H9 (cell line): ENCODE data around the gene SUFU. TPM values are rescaled to one million over a fixed set of nuclear protein-coding genes. Genes with fewer than 3 reads are reported as not detected.

Source experiments
- DNase-seq: peaks from one replicate; pipeline ENCODE4 v3.0.0-alpha.2; 2017
- H2AFZ ChIP-seq: one replicate; pipeline ENCODE4 v1.6.1; 2013; ENCODE audit warnings: mild to moderate bottlenecking, low read length, control low read depth, moderate library complexity
- H2AK5ac ChIP-seq: 2 replicates; pipeline ENCODE4 v1.6.1; 2013; ENCODE audit warnings: low read length, control low read depth, mixed read lengths; ENCODE audit not compliant: insufficient read length
- H2BK120ac ChIP-seq: one replicate; pipeline ENCODE4 v1.6.1; 2013; ENCODE audit warnings: low read depth, mild to moderate bottlenecking, low read length, control low read depth, inconsistent platforms; ENCODE audit not compliant: poor library complexity, severe bottlenecking
- H2BK12ac ChIP-seq: 2 replicates; pipeline ENCODE4 v1.6.1; 2013; ENCODE audit warnings: low read length, control low read depth, mixed read lengths, low read depth; ENCODE audit not compliant: insufficient read length
- H2BK15ac ChIP-seq: 2 replicates; pipeline ENCODE4 v1.6.1; 2013; ENCODE audit warnings: low read depth, low read length, control low read depth
- H2BK20ac ChIP-seq: one replicate; pipeline ENCODE4 v1.6.1; 2013; ENCODE audit warnings: low read depth, mild to moderate bottlenecking, low read length, control low read depth, inconsistent platforms; ENCODE audit not compliant: poor library complexity, severe bottlenecking
- H2BK5ac ChIP-seq: 2 replicates; pipeline ENCODE4 v1.6.1; 2013; ENCODE audit warnings: low read length, control low read depth, mixed read lengths; ENCODE audit not compliant: insufficient read length
- H3K14ac ChIP-seq: 2 replicates; pipeline ENCODE4 v1.6.1; 2013; ENCODE audit warnings: low read length, control low read depth; ENCODE audit not compliant: insufficient read depth
- H3K18ac ChIP-seq: 2 replicates; pipeline ENCODE4 v1.6.1; 2013; ENCODE audit warnings: low read depth, mild to moderate bottlenecking, mixed read lengths, low read length, control low read depth; ENCODE audit not compliant: insufficient read length
- H3K23ac ChIP-seq: 2 replicates; pipeline ENCODE4 v1.6.1; 2013; ENCODE audit warnings: low read length, control low read depth, mixed read lengths, low read depth; ENCODE audit not compliant: insufficient read length
- H3K23me2 ChIP-seq: 2 replicates; pipeline ENCODE4 v1.6.1; 2013; ENCODE audit warnings: low read depth, mild to moderate bottlenecking, mixed read lengths, low read length, control low read depth; ENCODE audit not compliant: insufficient read length, poor library complexity, severe bottlenecking
- H3K27ac ChIP-seq: 2 replicates; pipeline ENCODE4 v1.5.1; 2013; ENCODE audit warnings: low read length, control low read depth, mixed read lengths, low read depth; ENCODE audit not compliant: insufficient read length
- H3K27me3 ChIP-seq: 2 replicates; pipeline ENCODE4 v1.6.1; 2013; ENCODE audit warnings: low read length, control low read depth, inconsistent platforms; ENCODE audit not compliant: insufficient read depth
- H3K4ac ChIP-seq: 2 replicates; pipeline ENCODE4 v1.6.1; 2013; ENCODE audit warnings: low read depth, mild to moderate bottlenecking, control low read depth, inconsistent platforms, low read length, moderate library complexity
- H3K4me1 ChIP-seq: 2 replicates; pipeline ENCODE4 v1.6.1; 2013; ENCODE audit warnings: low read length, control low read depth, inconsistent platforms; ENCODE audit not compliant: insufficient read depth
- H3K4me2 ChIP-seq: 2 replicates; pipeline ENCODE4 v1.6.1; 2013; ENCODE audit warnings: low read length, control low read depth, mixed read lengths; ENCODE audit not compliant: insufficient read length, insufficient read depth
- H3K56ac ChIP-seq: 2 replicates; pipeline ENCODE4 v1.6.1; 2013; ENCODE audit warnings: low read depth, mild to moderate bottlenecking, mixed read lengths, low read length, control low read depth; ENCODE audit not compliant: insufficient read length
- H3K79me1 ChIP-seq: 2 replicates; pipeline ENCODE4 v1.6.1; 2013; ENCODE audit warnings: low read depth, mild to moderate bottlenecking, moderate library complexity, low read length, control low read depth, inconsistent platforms; ENCODE audit not compliant: insufficient read depth, poor library complexity, severe bottlenecking
- H3K79me2 ChIP-seq: 2 replicates; pipeline ENCODE4 v1.6.1; 2013; ENCODE audit warnings: low read length, control low read depth, inconsistent platforms; ENCODE audit not compliant: insufficient read depth
- H3K9ac ChIP-seq: 2 replicates; pipeline ENCODE4 v1.6.1; 2013; ENCODE audit warnings: low read length, control low read depth, mixed read lengths; ENCODE audit not compliant: insufficient read length; ENCODE audit errors: extremely low read depth
- H3K9me3 ChIP-seq: one replicate; pipeline ENCODE4 v1.6.1; 2013; ENCODE audit warnings: low read depth, low read length, inconsistent platforms; ENCODE audit not compliant: control insufficient read depth
- H3T11ph ChIP-seq: one replicate; pipeline ENCODE4 v1.6.1; 2013; ENCODE audit warnings: mild to moderate bottlenecking, low read length, control low read depth, inconsistent platforms
- H4K20me1 ChIP-seq: one replicate; pipeline ENCODE4 v1.6.1; 2013; ENCODE audit not compliant: control insufficient read depth, insufficient read length, insufficient read depth
- H4K5ac ChIP-seq: 2 replicates; pipeline ENCODE4 v1.6.1; 2013; ENCODE audit warnings: low read depth, mild to moderate bottlenecking, mixed read lengths, low read length, control low read depth; ENCODE audit not compliant: insufficient read length
- H4K8ac ChIP-seq: replicated peaks from 2 replicates; pipeline ENCODE4 v1.6.1; 2013; ENCODE audit warnings: low read length, control low read depth, mixed read lengths, low read depth; ENCODE audit not compliant: insufficient read length
- H4K91ac ChIP-seq: 2 replicates; pipeline ENCODE4 v1.6.1; 2013; ENCODE audit warnings: low read depth, mild to moderate bottlenecking, moderate library complexity, mixed read lengths, low read length, control low read depth; ENCODE audit not compliant: insufficient read length
- H3K27ac Mint-ChIP-seq, 3 experiments: 2 replicates in 2 of 3; 3 replicates in 1 of 3; pipeline ENCODE4 v1.8.0; 2020 to 2021; ENCODE audit warnings: mixed read lengths in 3 of 3, mild to moderate bottlenecking in 1 of 3, moderate library complexity in 1 of 3
- H3K27me3 Mint-ChIP-seq: 2 replicates; pipeline ENCODE4 v1.8.0; 2021; ENCODE audit warnings: low read depth, mild to moderate bottlenecking, moderate library complexity, mixed read lengths
- H3K36me3 Mint-ChIP-seq, 3 experiments: 2 replicates in 2 of 3; 3 replicates in 1 of 3; pipeline ENCODE4 v1.8.0; 2020 to 2021; ENCODE audit warnings: low read depth in 3 of 3, mixed read lengths in 3 of 3; ENCODE audit not compliant: insufficient read depth in 1 of 3
- H3K4me1 Mint-ChIP-seq, 2 experiments: 2 replicates each; pipeline ENCODE4 v1.8.0; 2020; ENCODE audit warnings: mixed read lengths in 2 of 2
- H3K4me3 Mint-ChIP-seq, 2 experiments: 2 replicates in 1 of 2; 3 replicates in 1 of 2; pipeline ENCODE4 v1.8.0; 2020 to 2021; ENCODE audit warnings: mild to moderate bottlenecking in 2 of 2, mixed read lengths in 2 of 2, moderate library complexity in 1 of 2
- H3K9me3 Mint-ChIP-seq, 2 experiments: 2 replicates in 1 of 2; 3 replicates in 1 of 2; pipeline ENCODE4 v1.8.0; 2020; ENCODE audit warnings: mild to moderate bottlenecking in 2 of 2, mixed read lengths in 2 of 2, moderate library complexity in 1 of 2
- CTCF ChIP-seq: fragments of 200-600 bp; sonication (generic); conservative IDR thresholded peaks from 3 replicates; pipeline ENCODE4 v1.8.0; 2021; ENCODE audit warnings: antibody characterized with exemption, mild to moderate bottlenecking
- WGBS: extraction: QIAGEN DNeasy Blood & Tissue Kit; methylation state at CpG from one replicate; pipeline ENCODE4 v1.1.7; 2013; ENCODE audit warnings: missing lambda C conversion rate, low lambda C conversion rate, mixed read lengths; ENCODE audit not compliant: insufficient read length; ENCODE audit errors: extremely low coverage; 5-methylcytosine and 5-hydroxymethylcytosine counted together
- total RNA-seq: library from RNA; stranded (reverse); gene quantifications from 2 replicates; pipeline ENCODE4 v1.2.1, GENCODE V29; 2021

Gene SUFU
- total RNA-seq, 1 experiment from 2014 or later, result 9.5 TPM

- H3K4me1 Mint-ChIP-seq, result peaks cover 8 to 9% of the 10 kb centered on the region in 2 experiments
- peaks cover 33% of the 10 kb centered on the region for H3K27me3 Mint-ChIP-seq
- Histone ChIP-seq H3K27me3 (peaks cover 4% of the 10 kb centered on the region; the same call in 1 of the 2 replicates), H3K23me2 (peaks cover 3% of the 10 kb centered on the region), H2AK5ac (no peak overlapping the region), H3T11ph (no peak overlapping the region), H3K27ac (no peak overlapping the region), H2BK12ac (no peak overlapping the region), H3K4ac (no peak overlapping the region), H2AFZ (no peak overlapping the region), H3K4me2 (peak overlapping the region; percentile 76), H2BK20ac (no peak overlapping the region), H3K56ac (no peak overlapping the region), H2BK15ac (no peak overlapping the region), H4K20me1 (no peaks in the 10 kb centered on the region), H4K5ac (no peak overlapping the region), H3K23ac (no peak overlapping the region), H3K79me2 (no peaks in the 10 kb centered on the region; the same call in 1 of the 2 replicates), H4K8ac (no peak overlapping the region), H2BK5ac (no peak overlapping the region), H3K79me1 (no peaks in the 10 kb centered on the region), H3K4me1 (no peaks in the 10 kb centered on the region), H3K9ac (peak overlapping the region; percentile 2), H3K9me3 (no peaks in the 10 kb centered on the region), H3K18ac (no peak overlapping the region), H3K14ac (no peak overlapping the region), H4K91ac (no peak overlapping the region), H2BK120ac (no peak overlapping the region)
- H3K9me3 Mint-ChIP-seq, result no peaks in the 10 kb centered on the region; a peak in 1 of 5 replicates
- H3K27ac Mint-ChIP-seq, result peak overlapping the region; percentile 81 to 91 (median 82)
- no peak for TF ChIP-seq CTCF
- H3K36me3 Mint-ChIP-seq, result peaks cover 5 to 18% (median 12%) of the 10 kb centered on the region in 3 experiments
- peak; percentile 70 for DNase-seq
- peak overlapping the region in 1 of 2 experiments; percentile 92; a peak in 4 of 5 replicates for H3K4me3 Mint-ChIP-seq
- no CpG with 5 or more reads among the region's 47 CpGs for WGBS
Observed at GRCh38 chr10:102504179-102504975, 605 bp downstream of the SUFU start.
